ENCODE measurements around the gene FALEC. TPM values are rescaled to one million over a fixed set of nuclear protein-coding genes. Genes with fewer than 3 reads are reported as not detected.

FALEC gene
- total RNA-seq, 4 donors from 2014 or later: not detected

- TF ChIP-seq EP300 (IDR thresholded peaks at IDR 0.05) (no peak), CTCF (IDR thresholded peaks at IDR 0.05) (peak; percentile 71 to 92)
- no CpG with 5 or more reads among the region's 9 CpGs for WGBS
- H3K36me3 ChIP-seq: peaks cover 26% of the 10 kb centered on the region
- H3K9me3 ChIP-seq: no peaks in the 10 kb centered on the region
- no peaks in the 10 kb centered on the region for H3K27me3 ChIP-seq
- peak; percentile 88 to 91 for DNase-seq (ENCODE audit: low spot score in 2 of 2)
- H3K27ac ChIP-seq: peak overlapping the region; percentile 100
- peaks cover 63% of the 10 kb centered on the region for H3K4me1 ChIP-seq
- H3K4me3 ChIP-seq: peak overlapping the region; percentile 57
These were observed 44.5 kb downstream of the FALEC start for GRCh38 chr1:150560011-150560438.

- Histone ChIP-seq H3K4me3 (peak overlapping the region; percentile 57), H3K27me3 (no peaks in the 10 kb centered on the region), H3K36me3 (peaks cover 19% of the 10 kb centered on the region), H3K9me3 (no peaks in the 10 kb centered on the region), H3K27ac (peak overlapping the region; percentile 100), H3K4me1 (peaks cover 70% of the 10 kb centered on the region)
- TF ChIP-seq CTCF (IDR thresholded peaks at IDR 0.05) (peak; percentile 72 to 84), EP300 (IDR thresholded peaks at IDR 0.05) (no peak)
- WGBS: 29% methylated on average over 6 of the region's 17 CpGs
- peak; percentile 94 to 95 for DNase-seq (ENCODE audit: low spot score in 2 of 2)
These were observed 45.2 kb downstream of the FALEC start for GRCh38 chr1:150560576-150561253.

GRCh38 chr1:150561254-150561973, 45.9 kb downstream of the FALEC start:
- H3K36me3 ChIP-seq: peaks cover 12% of the 10 kb centered on the region
- WGBS: 2% methylated on average over 15 of the region's 32 CpGs
- H3K27ac ChIP-seq: peak overlapping the region; percentile 100
- peak overlapping the region; percentile 57 for H3K4me3 ChIP-seq
- no peaks in the 10 kb centered on the region for H3K9me3 ChIP-seq
- TF ChIP-seq POLR2A (IDR thresholded peaks at IDR 0.05) (peak; percentile 72 to 90), EP300 (IDR thresholded peaks at IDR 0.05) (peak; percentile 81), CTCF (IDR thresholded peaks at IDR 0.05) (no peak), POLR2AphosphoS5 (IDR thresholded peaks at IDR 0.05) (peak; percentile 87 to 95 (median 90))
- no peaks in the 10 kb centered on the region for H3K27me3 ChIP-seq
- peaks cover 77% of the 10 kb centered on the region for H3K4me1 ChIP-seq
- peak; percentile 95 to 97 for DNase-seq (ENCODE audit: low spot score in 2 of 2)

GRCh38 chr1:150561974-150562445, 46.5 kb downstream of the FALEC start:
- H3K9me3 ChIP-seq: no peaks in the 10 kb centered on the region
- DNase-seq (ENCODE audit: low spot score in 2 of 2): peak; percentile 97
- H3K27ac ChIP-seq: peak overlapping the region; percentile 100
- H3K4me1 ChIP-seq: peaks cover 83% of the 10 kb centered on the region
- peak overlapping the region; percentile 57 for H3K4me3 ChIP-seq
- 0% methylated on average over 12 of the region's 18 CpGs for WGBS
- H3K36me3 ChIP-seq: peaks cover 6% of the 10 kb centered on the region
- no peaks in the 10 kb centered on the region for H3K27me3 ChIP-seq
- TF ChIP-seq POLR2A (IDR thresholded peaks at IDR 0.05) (peak in 1 of 2 donors; percentile 37), POLR2AphosphoS5 (IDR thresholded peaks at IDR 0.05) (peak; percentile 86 to 99 (median 92)), CTCF (IDR thresholded peaks at IDR 0.05) (no peak), EP300 (IDR thresholded peaks at IDR 0.05) (peak; percentile 71)
